Panc1 (cell line): ENCODE data around the gene TREM2.

Source experiments
- POLR2AphosphoS5 ChIP-seq: IDR thresholded peaks from 2 replicates; pipeline ENCODE4 v1.6.1; 2012; ENCODE audit warnings: mild to moderate bottlenecking, low read depth, low read length, moderate library complexity
- TF ChIP-seq, protein P1 (sequence below): fragments of 450-650 bp; IDR thresholded peaks from 2 replicates; pipeline ENCODE4 v1.5.1; 2017; ENCODE audit warnings: mild to moderate bottlenecking

DNA sequence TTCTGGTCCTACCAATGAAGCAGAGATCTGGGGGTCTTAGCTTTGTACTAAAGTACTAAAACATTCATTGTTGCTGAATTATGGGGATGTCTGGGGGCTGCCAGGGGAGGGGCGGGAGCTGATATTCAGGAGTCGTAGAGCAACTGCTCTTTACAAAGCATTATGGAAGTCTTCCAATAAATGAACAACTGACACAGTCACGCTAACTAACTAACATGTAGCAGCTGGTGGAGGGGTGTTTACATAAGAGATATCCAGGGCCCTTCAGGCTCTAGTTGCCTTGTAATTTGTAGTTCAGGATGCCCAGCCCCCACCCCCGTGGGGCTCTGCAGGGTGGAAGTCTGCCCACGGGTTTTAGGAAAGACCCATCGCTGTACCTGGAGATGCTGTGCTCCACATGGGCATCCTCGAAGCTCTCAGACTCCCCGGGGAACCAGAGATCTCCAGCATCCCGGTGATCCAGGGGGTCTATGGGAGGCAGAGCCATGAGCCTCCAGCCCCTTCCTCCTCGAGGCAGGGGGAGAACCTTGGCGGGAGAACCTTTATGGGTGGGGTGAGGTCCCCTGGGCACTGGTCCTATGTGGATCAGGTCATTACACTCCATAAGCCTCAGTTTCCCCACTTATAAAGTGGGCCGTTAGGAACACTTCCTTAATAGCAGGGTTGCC, 3.4 kb downstream of the TREM2 start:
- TF ChIP-seq, protein P1, sequence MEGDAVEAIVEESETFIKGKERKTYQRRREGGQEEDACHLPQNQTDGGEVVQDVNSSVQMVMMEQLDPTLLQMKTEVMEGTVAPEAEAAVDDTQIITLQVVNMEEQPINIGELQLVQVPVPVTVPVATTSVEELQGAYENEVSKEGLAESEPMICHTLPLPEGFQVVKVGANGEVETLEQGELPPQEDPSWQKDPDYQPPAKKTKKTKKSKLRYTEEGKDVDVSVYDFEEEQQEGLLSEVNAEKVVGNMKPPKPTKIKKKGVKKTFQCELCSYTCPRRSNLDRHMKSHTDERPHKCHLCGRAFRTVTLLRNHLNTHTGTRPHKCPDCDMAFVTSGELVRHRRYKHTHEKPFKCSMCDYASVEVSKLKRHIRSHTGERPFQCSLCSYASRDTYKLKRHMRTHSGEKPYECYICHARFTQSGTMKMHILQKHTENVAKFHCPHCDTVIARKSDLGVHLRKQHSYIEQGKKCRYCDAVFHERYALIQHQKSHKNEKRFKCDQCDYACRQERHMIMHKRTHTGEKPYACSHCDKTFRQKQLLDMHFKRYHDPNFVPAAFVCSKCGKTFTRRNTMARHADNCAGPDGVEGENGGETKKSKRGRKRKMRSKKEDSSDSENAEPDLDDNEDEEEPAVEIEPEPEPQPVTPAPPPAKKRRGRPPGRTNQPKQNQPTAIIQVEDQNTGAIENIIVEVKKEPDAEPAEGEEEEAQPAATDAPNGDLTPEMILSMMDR: no peak
- TF ChIP-seq POLR2AphosphoS5: no peak
